ENCODE measurements around the gene MAP2K1.
"Not testable (repeated sequence)": the region's sequence is repeated elsewhere in the genome, so short reads cannot be mapped to it uniquely, and the experiment has no call there.

MAP2K1 gene

GRCh38 chr15:66500346-66500745 is 113.6 kb downstream of the MAP2K1 start:
- DNase-seq; H3K9me3 ChIP-seq (ENCODE audit: control insufficient read depth, low read length); H3K4me3 ChIP-seq (ENCODE audit: insufficient read depth, low read depth, low read length, poor library complexity, severe bottlenecking); H3K27ac ChIP-seq (ENCODE audit: insufficient read depth, low read length, poor library complexity, severe bottlenecking); H3K27me3 ChIP-seq (replicated peaks; ENCODE audit: control insufficient read depth, insufficient read depth, low read length, poor library complexity, severe bottlenecking): not testable (repeated sequence)
- peaks cover 39% of the 10 kb centered on the region for H3K4me1 ChIP-seq (ENCODE audit: control insufficient read depth, insufficient read depth, low read length, poor library complexity, severe bottlenecking)
- peaks cover 56% of the 10 kb centered on the region for H3K36me3 ChIP-seq (ENCODE audit: control insufficient read depth, insufficient read depth, low read length)

- Histone ChIP-seq H3K9me3 (ENCODE audit: control insufficient read depth, low read length) (no peaks in the 10 kb centered on the region), H3K36me3 (ENCODE audit: control insufficient read depth, insufficient read depth, low read length) (peaks cover 54% of the 10 kb centered on the region), H3K27ac (ENCODE audit: insufficient read depth, low read length, poor library complexity, severe bottlenecking) (peak overlapping the region; percentile 95), H3K4me1 (ENCODE audit: control insufficient read depth, insufficient read depth, low read length, poor library complexity, severe bottlenecking) (peaks cover 23% of the 10 kb centered on the region), H3K4me3 (ENCODE audit: insufficient read depth, low read depth, low read length, poor library complexity, severe bottlenecking) (peak overlapping the region; percentile 83), H3K27me3 (replicated peaks; ENCODE audit: control insufficient read depth, insufficient read depth, low read length, poor library complexity, severe bottlenecking) (no peaks in the 10 kb centered on the region)
- DNase-seq = no peak
Measured at GRCh38 chr15:66502491-66502890, 115.8 kb downstream of the MAP2K1 start.

GRCh38 chr15:66503041-66503648 is 116.4 kb downstream of the MAP2K1 start:
- H3K4me3 ChIP-seq (ENCODE audit: insufficient read depth, low read depth, low read length, poor library complexity, severe bottlenecking) = peak overlapping the region; percentile 83
- peaks cover 51% of the 10 kb centered on the region for H3K36me3 ChIP-seq (ENCODE audit: control insufficient read depth, insufficient read depth, low read length)
- H3K27ac ChIP-seq (ENCODE audit: insufficient read depth, low read length, poor library complexity, severe bottlenecking) = peak overlapping the region; percentile 95

GRCh38 chr15:66503780-66504562 is 117.3 kb downstream of the MAP2K1 start:
- Histone ChIP-seq H3K36me3 (ENCODE audit: control insufficient read depth, insufficient read depth, low read length) (peaks cover 43% of the 10 kb centered on the region), H3K4me3 (ENCODE audit: insufficient read depth, low read depth, low read length, poor library complexity, severe bottlenecking) (peak overlapping the region; percentile 83)

More at GRCh38 chr15:66503041-66503648, 116.4 kb downstream of the MAP2K1 start:
- not testable (repeated sequence) for DNase-seq; H3K27me3 ChIP-seq (replicated peaks; ENCODE audit: control insufficient read depth, insufficient read depth, low read length, poor library complexity, severe bottlenecking); H3K9me3 ChIP-seq (ENCODE audit: control insufficient read depth, low read length)
- H3K4me1 ChIP-seq (ENCODE audit: control insufficient read depth, insufficient read depth, low read length, poor library complexity, severe bottlenecking) = peaks cover 18% of the 10 kb centered on the region

DNA sequence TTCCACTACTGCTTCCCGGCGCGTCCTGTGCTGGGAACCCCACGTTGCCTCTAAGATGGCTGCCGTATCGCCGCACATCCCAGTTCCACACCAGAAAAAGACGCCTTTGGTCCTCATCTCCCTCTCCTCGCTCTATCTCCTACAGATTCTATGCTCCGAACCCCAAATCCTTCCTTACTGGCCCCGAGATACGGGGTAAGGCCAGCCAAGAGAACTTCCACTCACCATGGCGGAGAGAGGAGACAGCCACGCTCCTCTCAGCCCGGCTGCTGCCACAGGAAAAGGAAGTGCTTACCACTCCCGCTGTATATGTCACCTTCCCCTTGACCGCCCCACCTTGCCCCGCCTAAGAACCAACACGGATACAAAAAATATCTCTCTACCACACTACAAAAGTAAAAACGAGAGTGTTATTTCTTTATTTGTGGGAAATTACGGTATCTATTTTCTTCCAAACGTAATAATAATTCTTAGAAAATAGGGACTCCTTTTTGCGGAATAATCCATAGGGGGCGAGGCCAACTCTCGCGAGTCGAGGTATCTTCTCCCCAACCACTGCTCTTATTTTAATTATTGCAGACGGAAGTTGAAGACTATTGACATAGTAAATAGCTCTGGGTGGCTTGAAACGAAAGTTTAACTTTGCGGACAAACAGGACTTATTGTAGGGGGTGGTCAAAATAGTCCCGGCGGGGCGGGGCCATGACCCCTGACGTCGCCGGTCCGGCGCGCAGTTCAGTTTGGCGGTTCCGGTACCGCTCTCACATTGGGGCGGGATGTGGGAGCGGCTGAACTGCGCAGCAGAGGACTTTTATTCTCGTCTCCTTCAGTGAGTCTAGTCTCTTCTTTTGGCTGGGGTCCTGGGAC is 118.1 kb downstream of the MAP2K1 start, which contains the start of the genes RPL4 and ZWILCH:
Gene RPL4, minus strand, starts transcription at position 293 of the 867 bp plus-strand sequence. Its CDS starts 65 bp downstream, at position 228.
Gene ZWILCH, plus strand, starts transcription at position 764 of the 867 bp plus-strand sequence. Its CDS starts 13 bp downstream, at position 777.
- Histone ChIP-seq H3K36me3 (ENCODE audit: control insufficient read depth, insufficient read depth, low read length) (peaks cover 35% of the 10 kb centered on the region), H3K27ac (ENCODE audit: insufficient read depth, low read length, poor library complexity, severe bottlenecking) (peak within 1 kb of the TSS; percentile 95), H3K27me3 (replicated peaks; ENCODE audit: control insufficient read depth, insufficient read depth, low read length, poor library complexity, severe bottlenecking) (no peaks in the 10 kb centered on the region), H3K9me3 (ENCODE audit: control insufficient read depth, low read length) (no peaks in the 10 kb centered on the region), H3K4me1 (ENCODE audit: control insufficient read depth, insufficient read depth, low read length, poor library complexity, severe bottlenecking) (peaks cover 16% of the 10 kb centered on the region), H3K4me3 (ENCODE audit: insufficient read depth, low read depth, low read length, poor library complexity, severe bottlenecking) (peak within 1 kb of the TSS; percentile 83)
- peak; percentile 72 to 80 (median 72) for DNase-seq

More at GRCh38 chr15:66503780-66504562, 117.3 kb downstream of the MAP2K1 start:
- Histone ChIP-seq H3K9me3 (ENCODE audit: control insufficient read depth, low read length) (no peaks in the 10 kb centered on the region), H3K27me3 (replicated peaks; ENCODE audit: control insufficient read depth, insufficient read depth, low read length, poor library complexity, severe bottlenecking) (no peaks in the 10 kb centered on the region), H3K4me1 (ENCODE audit: control insufficient read depth, insufficient read depth, low read length, poor library complexity, severe bottlenecking) (peaks cover 16% of the 10 kb centered on the region), H3K27ac (ENCODE audit: insufficient read depth, low read length, poor library complexity, severe bottlenecking) (peak overlapping the region; percentile 95)
- no peak for DNase-seq

DNA sequence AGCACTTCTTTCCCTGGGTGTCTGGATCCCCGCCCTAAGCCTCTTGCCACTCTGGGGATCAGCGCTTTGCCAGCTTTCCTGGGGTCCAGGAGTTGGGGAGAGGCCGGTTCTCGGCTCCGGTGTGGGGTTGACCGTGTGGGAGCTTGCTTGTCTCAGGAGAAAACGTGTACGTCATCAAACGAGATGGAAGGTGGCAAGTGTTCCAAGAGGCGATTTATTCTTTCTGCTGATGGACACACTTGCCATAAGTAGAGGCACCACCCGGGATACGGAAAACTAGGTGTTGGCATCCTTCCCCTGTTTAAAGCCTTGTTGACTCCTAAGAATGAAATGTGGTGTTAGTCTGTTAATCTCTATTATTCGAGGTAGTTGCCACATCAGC is 118.7 kb downstream of the MAP2K1 start:
- DNase-seq = no peak
- Histone ChIP-seq H3K4me1 (ENCODE audit: control insufficient read depth, insufficient read depth, low read length, poor library complexity, severe bottlenecking) (peaks cover 16% of the 10 kb centered on the region), H3K9me3 (ENCODE audit: control insufficient read depth, low read length) (no peaks in the 10 kb centered on the region), H3K4me3 (ENCODE audit: insufficient read depth, low read depth, low read length, poor library complexity, severe bottlenecking) (peak overlapping the region; percentile 83), H3K27ac (ENCODE audit: insufficient read depth, low read length, poor library complexity, severe bottlenecking) (peak overlapping the region; percentile 95), H3K36me3 (ENCODE audit: control insufficient read depth, insufficient read depth, low read length) (peaks cover 29% of the 10 kb centered on the region), H3K27me3 (replicated peaks; ENCODE audit: control insufficient read depth, insufficient read depth, low read length, poor library complexity, severe bottlenecking) (no peaks in the 10 kb centered on the region)

DNA sequence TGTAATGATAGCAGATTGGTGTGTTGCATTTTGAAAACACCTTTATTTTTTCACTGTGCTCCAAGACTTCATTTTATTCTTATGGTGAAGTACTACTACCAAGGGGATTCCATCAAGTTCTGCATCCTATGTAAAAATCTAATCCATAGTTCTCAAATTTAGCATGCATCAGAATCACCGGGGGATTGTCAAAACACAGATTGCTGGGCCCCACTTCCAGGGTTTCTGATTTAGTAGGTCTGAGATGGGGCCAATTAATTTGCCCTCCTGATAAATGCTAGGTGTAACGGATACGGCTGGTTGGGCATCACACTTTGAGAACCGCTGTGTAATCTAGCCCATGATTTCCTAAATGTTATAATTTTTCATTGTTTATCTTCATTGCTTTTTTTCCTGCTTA is 119.1 kb downstream of the MAP2K1 start:
- Histone ChIP-seq H3K27me3 (replicated peaks; ENCODE audit: control insufficient read depth, insufficient read depth, low read length, poor library complexity, severe bottlenecking) (no peaks in the 10 kb centered on the region), H3K4me3 (ENCODE audit: insufficient read depth, low read depth, low read length, poor library complexity, severe bottlenecking) (peak overlapping the region; percentile 83), H3K4me1 (ENCODE audit: control insufficient read depth, insufficient read depth, low read length, poor library complexity, severe bottlenecking) (peaks cover 16% of the 10 kb centered on the region), H3K27ac (ENCODE audit: insufficient read depth, low read length, poor library complexity, severe bottlenecking) (peak overlapping the region; percentile 95), H3K9me3 (ENCODE audit: control insufficient read depth, low read length) (no peaks in the 10 kb centered on the region), H3K36me3 (ENCODE audit: control insufficient read depth, insufficient read depth, low read length) (peaks cover 25% of the 10 kb centered on the region)
- no peak for DNase-seq

DNA sequence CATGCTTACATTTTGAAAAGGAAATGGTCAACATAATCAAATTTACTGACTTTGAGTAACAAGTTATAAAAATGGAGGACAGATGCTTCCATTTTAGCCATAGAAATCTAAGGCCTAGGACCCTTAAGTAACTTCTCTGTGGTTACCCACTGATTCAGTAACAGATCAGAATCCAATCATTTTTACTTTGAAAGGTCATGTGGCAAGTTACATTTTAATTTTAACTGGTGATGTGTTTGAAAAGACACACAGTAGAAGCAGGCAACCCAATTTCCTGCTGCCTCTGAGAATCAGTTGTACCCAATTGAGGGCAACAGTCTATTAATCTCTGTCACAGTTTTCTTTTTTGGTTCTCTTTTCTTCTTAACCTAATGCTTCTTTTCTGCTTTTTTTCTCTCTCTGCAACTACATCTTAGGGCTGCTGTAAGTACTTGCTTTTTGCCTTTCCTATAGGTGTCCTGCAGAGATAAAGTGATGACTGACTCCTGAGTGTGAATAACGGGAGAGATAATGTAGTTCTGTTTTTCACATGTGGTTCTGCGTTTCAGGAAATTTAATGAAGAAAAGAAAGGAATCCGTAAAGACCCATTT is 121.7 kb downstream of the MAP2K1 start:
- H3K36me3 ChIP-seq (ENCODE audit: control insufficient read depth, insufficient read depth, low read length) = no peaks in the 10 kb centered on the region
- no peaks in the 10 kb centered on the region for H3K27me3 ChIP-seq (replicated peaks; ENCODE audit: control insufficient read depth, insufficient read depth, low read length, poor library complexity, severe bottlenecking)
- no peak for DNase-seq
- H3K4me1 ChIP-seq (ENCODE audit: control insufficient read depth, insufficient read depth, low read length, poor library complexity, severe bottlenecking) = peaks cover 7% of the 10 kb centered on the region
- H3K4me3 ChIP-seq (ENCODE audit: insufficient read depth, low read depth, low read length, poor library complexity, severe bottlenecking) = no peak overlapping the region
- H3K9me3 ChIP-seq (ENCODE audit: control insufficient read depth, low read length) = no peaks in the 10 kb centered on the region
- no peak overlapping the region for H3K27ac ChIP-seq (ENCODE audit: insufficient read depth, low read length, poor library complexity, severe bottlenecking)

DNA sequence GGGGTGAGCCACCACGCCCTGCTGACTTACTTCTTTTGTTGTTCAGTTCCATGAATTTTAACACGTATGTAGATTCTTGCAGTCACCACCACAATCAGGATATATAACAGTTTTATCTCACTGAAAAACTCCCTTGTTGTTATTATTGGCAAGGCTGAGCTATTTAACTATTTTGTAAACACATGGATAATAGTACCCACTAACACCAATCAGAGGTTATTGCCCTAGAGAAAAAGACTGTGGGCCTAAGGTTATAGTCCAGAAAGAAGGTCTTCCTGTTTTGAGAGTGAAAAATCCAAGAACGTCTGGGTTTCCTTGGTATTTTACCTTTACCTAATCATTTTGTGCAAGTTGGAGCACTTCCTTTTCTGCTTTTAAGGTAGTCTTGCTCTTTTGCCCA is 127.9 kb downstream of the MAP2K1 start:
- H3K9me3 ChIP-seq (ENCODE audit: control insufficient read depth, low read length) = no peaks in the 10 kb centered on the region
- H3K27ac ChIP-seq (ENCODE audit: insufficient read depth, low read length, poor library complexity, severe bottlenecking) = no peak overlapping the region
- no peak for DNase-seq
- H3K4me1 ChIP-seq (ENCODE audit: control insufficient read depth, insufficient read depth, low read length, poor library complexity, severe bottlenecking) = no peaks in the 10 kb centered on the region
- no peaks in the 10 kb centered on the region for H3K27me3 ChIP-seq (replicated peaks; ENCODE audit: control insufficient read depth, insufficient read depth, low read length, poor library complexity, severe bottlenecking)
- peaks cover 4% of the 10 kb centered on the region for H3K36me3 ChIP-seq (ENCODE audit: control insufficient read depth, insufficient read depth, low read length)
- H3K4me3 ChIP-seq (ENCODE audit: insufficient read depth, low read depth, low read length, poor library complexity, severe bottlenecking) = no peak overlapping the region
